ENCODE data around the gene MCMBP.
"Not testable (repeated sequence)": the region's sequence is repeated elsewhere in the genome, so short reads cannot be mapped to it uniquely, and the experiment has no call there.

MCMBP gene

GRCh38 chr10:119893845-119894427 is 21.3 kb upstream of the MCMBP start:
- no peaks in the 10 kb centered on the region for H3K9me3 ChIP-seq (ENCODE audit: control insufficient read depth, insufficient read depth, low read length)
- peak overlapping the region; percentile 86 for H3K4me3 ChIP-seq (ENCODE audit: low read depth, low read length)
- H3K27ac ChIP-seq (ENCODE audit: low read depth, low read length) = no peak overlapping the region
- H3K9ac ChIP-seq (ENCODE audit: low read depth, low read length) = no peak overlapping the region
- peaks cover 4% of the 10 kb centered on the region; the same call in 1 of the 2 replicates for H3K4me1 ChIP-seq (ENCODE audit: control insufficient read depth, insufficient read depth, low read length)
- H3K36me3 ChIP-seq (ENCODE audit: control insufficient read depth, insufficient read depth, low read length) = peaks cover 23% of the 10 kb centered on the region
- H3K27me3 ChIP-seq (ENCODE audit: control insufficient read depth, insufficient read depth, low read length) = no peaks in the 10 kb centered on the region

GRCh38 chr10:119893074-119893473 is 20.4 kb upstream of the MCMBP start:
- H3K4me1 ChIP-seq (ENCODE audit: control insufficient read depth, insufficient read depth, low read length) = peaks cover 4% of the 10 kb centered on the region; the same call in 1 of the 2 replicates
- peak overlapping the region; percentile 71 for H3K9ac ChIP-seq (ENCODE audit: low read depth, low read length)
- peak overlapping the region; percentile 86 for H3K4me3 ChIP-seq (ENCODE audit: low read depth, low read length)
- no peaks in the 10 kb centered on the region for H3K9me3 ChIP-seq (ENCODE audit: control insufficient read depth, insufficient read depth, low read length)
- peak overlapping the region; percentile 90 for H3K27ac ChIP-seq (ENCODE audit: low read depth, low read length)
- H3K36me3 ChIP-seq (ENCODE audit: control insufficient read depth, insufficient read depth, low read length) = peaks cover 14% of the 10 kb centered on the region
- H3K27me3 ChIP-seq (ENCODE audit: control insufficient read depth, insufficient read depth, low read length) = no peaks in the 10 kb centered on the region

DNA sequence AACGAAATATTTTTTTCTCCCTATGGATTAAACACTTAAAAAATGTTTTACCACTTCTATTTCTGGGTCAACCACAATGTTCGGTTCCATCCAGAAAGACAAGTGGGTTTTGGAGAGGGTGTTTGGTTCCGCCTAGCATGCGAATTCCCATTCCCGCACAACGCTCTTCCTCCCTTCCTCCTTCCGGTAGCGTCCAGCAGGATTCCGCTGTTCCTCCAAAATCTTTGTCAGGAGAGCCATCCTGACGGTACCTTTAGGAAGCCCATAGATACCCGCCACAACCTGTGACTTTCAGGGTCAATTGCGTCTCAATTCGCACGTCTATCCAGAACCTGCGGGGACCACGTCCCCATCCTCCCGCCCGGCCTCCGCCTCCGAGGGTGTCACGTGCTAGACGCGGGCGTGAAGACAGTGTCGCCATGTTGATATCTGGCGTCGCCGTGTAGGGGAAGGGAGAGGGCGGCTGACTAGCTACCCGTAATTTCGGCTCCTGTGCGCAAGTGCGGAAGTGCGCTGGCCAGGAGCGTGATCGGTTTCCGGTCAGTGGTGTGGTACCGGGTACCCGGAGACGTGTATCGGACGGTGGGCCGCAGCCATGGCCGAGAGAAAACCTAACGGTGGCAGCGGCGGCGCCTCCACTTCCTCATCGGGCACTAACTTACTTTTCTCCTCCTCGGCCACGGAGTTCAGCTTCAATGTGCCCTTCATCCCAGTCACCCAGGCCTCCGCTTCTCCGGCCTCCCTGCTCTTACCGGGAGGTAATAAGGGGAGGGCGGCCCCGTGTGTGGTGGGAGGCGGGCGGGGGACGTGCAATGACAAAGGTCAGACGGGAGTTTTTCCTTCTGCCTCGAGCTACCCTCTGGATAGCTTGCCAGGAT is 19.8 kb upstream of the MCMBP start, which contains the start of gene SEC23IP:
Gene SEC23IP (plus strand): TSS at position 543 of the 878 bp plus-strand sequence. CDS start 53 bp downstream, at position 596.
- Histone ChIP-seq H3K4me3 (ENCODE audit: low read depth, low read length) (peak within 1 kb of the TSS; percentile 86), H3K9me3 (ENCODE audit: control insufficient read depth, insufficient read depth, low read length) (no peaks in the 10 kb centered on the region), H3K27ac (ENCODE audit: low read depth, low read length) (peak within 1 kb of the TSS; percentile 90), H3K27me3 (ENCODE audit: control insufficient read depth, insufficient read depth, low read length) (no peaks in the 10 kb centered on the region), H3K9ac (ENCODE audit: low read depth, low read length) (peak within 1 kb of the TSS; percentile 71), H3K36me3 (ENCODE audit: control insufficient read depth, insufficient read depth, low read length) (peaks cover 14% of the 10 kb centered on the region), H3K4me1 (ENCODE audit: control insufficient read depth, insufficient read depth, low read length) (peaks cover 4% of the 10 kb centered on the region; the same call in 1 of the 2 replicates)

GRCh38 chr10:119891849-119892187 is 19.2 kb upstream of the MCMBP start:
- Histone ChIP-seq H3K27ac (ENCODE audit: low read depth, low read length) (peak overlapping the region; percentile 90), H3K9ac (ENCODE audit: low read depth, low read length) (peak overlapping the region; percentile 71), H3K4me3 (ENCODE audit: low read depth, low read length) (peak overlapping the region; percentile 86), H3K36me3 (ENCODE audit: control insufficient read depth, insufficient read depth, low read length) (peaks cover 14% of the 10 kb centered on the region)
- H3K4me1 ChIP-seq (ENCODE audit: control insufficient read depth, insufficient read depth, low read length); H3K9me3 ChIP-seq (ENCODE audit: control insufficient read depth, insufficient read depth, low read length); H3K27me3 ChIP-seq (ENCODE audit: control insufficient read depth, insufficient read depth, low read length): not testable (repeated sequence)

GRCh38 chr10:119890307-119890706 is 17.7 kb upstream of the MCMBP start:
- not testable (repeated sequence) for H3K27ac ChIP-seq (ENCODE audit: low read depth, low read length); H3K36me3 ChIP-seq (ENCODE audit: control insufficient read depth, insufficient read depth, low read length); H3K4me3 ChIP-seq (ENCODE audit: low read depth, low read length); H3K9me3 ChIP-seq (ENCODE audit: control insufficient read depth, insufficient read depth, low read length); H3K27me3 ChIP-seq (ENCODE audit: control insufficient read depth, insufficient read depth, low read length); H3K4me1 ChIP-seq (ENCODE audit: control insufficient read depth, insufficient read depth, low read length); H3K9ac ChIP-seq (ENCODE audit: low read depth, low read length)

DNA sequence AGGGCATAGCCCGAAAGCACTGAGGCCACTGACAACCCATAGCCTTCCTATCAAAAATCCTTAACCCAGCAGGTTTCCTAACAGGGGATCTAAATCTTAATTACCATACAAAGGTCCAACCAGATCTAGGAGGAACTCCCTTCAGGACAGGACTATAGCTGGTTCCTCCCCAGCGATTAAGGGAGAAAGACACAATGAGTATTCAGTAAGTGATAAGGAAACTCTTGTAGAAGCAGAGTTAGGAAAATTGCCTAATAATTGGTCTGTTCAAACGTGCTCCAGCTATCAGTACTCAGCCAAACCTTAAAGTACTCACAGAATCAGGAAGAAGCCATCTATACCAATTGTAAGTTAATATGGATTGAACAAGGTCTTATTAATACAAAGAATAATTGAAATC is 16.6 kb upstream of the MCMBP start:
- H3K27me3 ChIP-seq (ENCODE audit: control insufficient read depth, insufficient read depth, low read length); H3K4me3 ChIP-seq (ENCODE audit: low read depth, low read length); H3K27ac ChIP-seq (ENCODE audit: low read depth, low read length); H3K36me3 ChIP-seq (ENCODE audit: control insufficient read depth, insufficient read depth, low read length); H3K9ac ChIP-seq (ENCODE audit: low read depth, low read length); H3K9me3 ChIP-seq (ENCODE audit: control insufficient read depth, insufficient read depth, low read length); H3K4me1 ChIP-seq (ENCODE audit: control insufficient read depth, insufficient read depth, low read length): not testable (repeated sequence)

- H3K4me3 ChIP-seq (ENCODE audit: low read depth, low read length); H3K27ac ChIP-seq (ENCODE audit: low read depth, low read length); H3K9ac ChIP-seq (ENCODE audit: low read depth, low read length); H3K4me1 ChIP-seq (ENCODE audit: control insufficient read depth, insufficient read depth, low read length); H3K9me3 ChIP-seq (ENCODE audit: control insufficient read depth, insufficient read depth, low read length); H3K36me3 ChIP-seq (ENCODE audit: control insufficient read depth, insufficient read depth, low read length); H3K27me3 ChIP-seq (ENCODE audit: control insufficient read depth, insufficient read depth, low read length): not testable (repeated sequence)
Observed at GRCh38 chr10:119888715-119889114, 16.1 kb upstream of the MCMBP start.

DNA sequence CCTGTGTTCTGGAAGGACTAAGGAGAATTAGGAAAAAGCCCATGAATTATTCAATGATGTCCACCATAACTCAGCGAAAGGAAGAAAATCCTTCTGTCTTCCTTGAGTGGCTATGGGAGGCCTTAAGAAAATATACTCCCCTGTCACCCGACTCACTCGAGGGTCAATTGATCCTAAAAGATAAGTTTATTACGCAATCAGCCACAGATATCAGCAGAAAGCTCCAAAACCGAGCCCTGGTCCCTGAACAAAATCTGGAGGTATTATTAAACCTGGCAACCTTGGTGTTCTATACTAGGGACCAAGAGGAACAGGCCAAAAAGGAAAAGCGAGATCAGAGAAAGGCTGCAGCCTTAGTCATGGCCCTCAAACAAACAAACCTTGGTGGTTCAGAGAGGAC is 13.4 kb upstream of the MCMBP start:
- not testable (repeated sequence) for H3K4me1 ChIP-seq (ENCODE audit: control insufficient read depth, insufficient read depth, low read length); H3K4me3 ChIP-seq (ENCODE audit: low read depth, low read length); H3K9ac ChIP-seq (ENCODE audit: low read depth, low read length); H3K27me3 ChIP-seq (ENCODE audit: control insufficient read depth, insufficient read depth, low read length); H3K9me3 ChIP-seq (ENCODE audit: control insufficient read depth, insufficient read depth, low read length); H3K36me3 ChIP-seq (ENCODE audit: control insufficient read depth, insufficient read depth, low read length); H3K27ac ChIP-seq (ENCODE audit: low read depth, low read length)

DNA sequence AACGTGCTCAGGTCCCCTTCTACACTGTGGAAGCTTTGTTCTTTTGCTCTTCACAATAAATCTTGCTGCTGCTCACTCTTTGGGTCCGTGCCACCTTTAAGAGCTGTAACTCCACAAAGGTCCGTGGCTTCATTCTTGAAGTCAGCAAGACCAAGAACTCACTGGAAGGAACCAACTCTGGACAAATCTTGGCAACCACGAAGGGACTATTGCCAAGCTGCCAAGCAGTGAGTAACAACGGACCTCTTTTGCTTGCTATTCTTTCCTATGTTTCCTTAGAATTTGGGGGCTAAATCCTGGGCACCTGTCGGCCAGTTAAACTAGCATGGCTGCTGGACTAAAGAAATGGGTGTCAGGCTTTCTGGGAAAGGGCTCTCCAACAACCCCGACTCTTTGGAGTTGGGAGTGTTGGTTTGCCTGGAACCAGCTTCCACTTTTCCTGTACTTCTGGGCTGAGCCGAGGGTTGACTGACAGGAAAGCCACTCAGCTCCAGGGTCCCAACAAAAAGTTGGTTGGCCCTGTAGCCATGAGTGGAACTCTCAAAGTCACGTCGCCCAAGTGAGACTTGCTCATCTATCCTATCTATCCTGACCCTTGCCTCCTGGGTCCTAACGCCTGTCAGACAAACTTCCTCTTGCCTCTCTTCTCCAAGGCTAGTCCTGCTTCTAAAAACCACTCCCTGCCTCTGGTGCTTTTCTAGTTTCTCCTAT is 11.4 kb upstream of the MCMBP start:
- not testable (repeated sequence) for H3K27ac ChIP-seq (ENCODE audit: low read depth, low read length); H3K36me3 ChIP-seq (ENCODE audit: control insufficient read depth, insufficient read depth, low read length); H3K4me1 ChIP-seq (ENCODE audit: control insufficient read depth, insufficient read depth, low read length); H3K9me3 ChIP-seq (ENCODE audit: control insufficient read depth, insufficient read depth, low read length); H3K4me3 ChIP-seq (ENCODE audit: low read depth, low read length); H3K27me3 ChIP-seq (ENCODE audit: control insufficient read depth, insufficient read depth, low read length); H3K9ac ChIP-seq (ENCODE audit: low read depth, low read length)

GRCh38 chr10:119878524-119878923 is 5.9 kb upstream of the MCMBP start:
- Histone ChIP-seq H3K27ac (ENCODE audit: low read depth, low read length) (no peak overlapping the region), H3K27me3 (ENCODE audit: control insufficient read depth, insufficient read depth, low read length) (no peaks in the 10 kb centered on the region), H3K9me3 (ENCODE audit: control insufficient read depth, insufficient read depth, low read length) (no peaks in the 10 kb centered on the region), H3K4me3 (ENCODE audit: low read depth, low read length) (no peak overlapping the region), H3K9ac (ENCODE audit: low read depth, low read length) (no peak overlapping the region), H3K4me1 (ENCODE audit: control insufficient read depth, insufficient read depth, low read length) (peaks cover 6% of the 10 kb centered on the region), H3K36me3 (ENCODE audit: control insufficient read depth, insufficient read depth, low read length) (no peaks in the 10 kb centered on the region)

Measured in HUES48 (cell line).